Measurements from ENCODE around the gene IQSEC1. TPM values are rescaled to one million over a fixed set of nuclear protein-coding genes. Genes with fewer than 3 reads are reported as not detected.

Gene IQSEC1
- total and polyA plus RNA-seq, 4 experiments from 2014 or later, result 11.9 to 82.0 (median 62.3) TPM

DNA sequence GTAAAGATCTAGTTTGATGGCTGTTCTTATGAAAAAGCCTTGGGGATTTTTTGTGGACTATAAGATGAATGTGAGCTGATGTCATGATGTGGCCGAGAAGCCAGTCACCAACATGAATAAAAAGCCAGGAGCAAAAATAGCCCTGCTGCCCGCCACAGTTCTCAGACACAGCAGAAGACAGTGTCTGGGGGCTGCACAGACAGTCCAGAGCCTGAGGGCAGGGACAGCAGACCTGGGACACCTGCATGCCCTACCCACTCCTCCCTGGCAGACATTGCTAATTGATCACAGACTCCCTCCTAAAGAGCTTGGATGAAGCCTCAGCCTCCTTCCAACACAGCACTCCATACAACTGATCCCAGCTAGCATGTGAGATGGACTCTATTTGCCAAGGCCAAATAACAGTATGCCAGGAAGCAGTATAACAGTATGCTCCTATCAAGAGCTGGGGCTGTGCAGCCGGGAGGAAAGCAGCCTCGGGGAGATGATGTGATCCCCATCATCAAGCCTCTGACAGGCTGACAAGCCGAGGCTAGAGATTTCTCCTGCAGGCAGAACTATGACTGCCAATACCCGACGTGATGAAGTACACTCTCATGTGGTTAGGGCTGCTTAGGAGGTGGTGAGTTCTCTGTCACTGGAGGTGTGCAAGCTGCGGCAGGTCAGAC is 126.4 kb downstream of the IQSEC1 start:
- DNase-seq, result no peak
- Histone ChIP-seq H3K27ac (ENCODE audit: low read depth, low read length) (no peak overlapping the region), H3K4me3 (ENCODE audit: low read length in 2 of 2) (no peak overlapping the region), H3K36me3 (ENCODE audit: insufficient read depth, low read length) (peaks cover 8% of the 10 kb centered on the region), H3K27me3 (ENCODE audit: insufficient read depth, low read length) (no peaks in the 10 kb centered on the region), H3K9me3 (ENCODE audit: control insufficient read depth in 1 of 2, low read length in 2 of 2) (no peaks in the 10 kb centered on the region), H3K4me1 (ENCODE audit: insufficient read depth, low read length) (peaks cover 59% of the 10 kb centered on the region)
- Mint-ChIP-seq H3K27ac (peak overlapping the region in 4 of 7 donors; percentile 53 to 88 (median 78)), H3K27me3 (no peaks in the 10 kb centered on the region), H3K9me3 (no peaks in the 10 kb centered on the region), H3K4me3 (no peak overlapping the region), H3K36me3 (peaks cover 0 to 31% of the 10 kb centered on the region in 2 donors), H3K4me1 (peaks cover 35 to 68% (median 45%) of the 10 kb centered on the region in 4 donors)
- ChIA-PET POLR2A (ENCODE audit: partially characterized antibody) (no interaction called here), CTCF (ENCODE audit: partially characterized antibody) (interaction anchor here (1.5 kb wide), 1 partner anchor 55 kb away, joined by 4 read pairs; no protein-coding TSS in a partner anchor)
- intact Hi-C loops (cut with micrococcal nuclease), result no loop called here

DNA sequence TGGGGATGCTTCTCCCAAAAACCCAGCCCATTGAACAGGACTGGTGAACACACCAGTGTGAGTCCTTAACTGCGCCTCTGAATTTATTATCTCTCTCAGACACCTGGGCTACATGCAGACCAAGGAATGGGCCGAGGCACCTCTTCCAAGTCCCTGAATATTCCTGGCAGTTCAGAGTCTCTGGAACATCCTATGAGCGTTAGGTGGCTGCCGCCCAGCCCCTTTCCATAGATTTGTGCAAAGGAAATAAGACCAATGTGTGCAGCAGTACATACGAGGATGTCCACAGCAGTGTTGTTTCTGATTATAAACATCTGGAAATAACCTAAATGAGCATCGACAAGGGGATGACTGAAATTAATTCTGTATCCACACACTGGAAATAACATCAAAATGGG is 127.0 kb downstream of the IQSEC1 start:
- POLR2A ChIA-PET (ENCODE audit: partially characterized antibody), result no interaction called here
- Histone ChIP-seq H3K36me3 (ENCODE audit: insufficient read depth, low read length) (peaks cover 13% of the 10 kb centered on the region), H3K27ac (ENCODE audit: low read depth, low read length) (no peak overlapping the region), H3K9me3 (ENCODE audit: control insufficient read depth in 1 of 2, low read length in 2 of 2) (no peaks in the 10 kb centered on the region), H3K4me1 (ENCODE audit: insufficient read depth, low read length) (peaks cover 54% of the 10 kb centered on the region), H3K27me3 (ENCODE audit: insufficient read depth, low read length) (no peaks in the 10 kb centered on the region), H3K4me3 (ENCODE audit: low read length in 2 of 2) (no peak overlapping the region)
- H3K27me3 Mint-ChIP-seq, result no peaks in the 10 kb centered on the region
- DNase-seq, result no peak
- H3K36me3 Mint-ChIP-seq, result peaks cover 0 to 28% of the 10 kb centered on the region in 2 donors
- no peaks in the 10 kb centered on the region for H3K9me3 Mint-ChIP-seq
- peaks cover 30 to 62% (median 40%) of the 10 kb centered on the region in 4 donors for H3K4me1 Mint-ChIP-seq
- intact Hi-C loops (cut with micrococcal nuclease), result no loop called here
- CTCF ChIA-PET (ENCODE audit: partially characterized antibody), result interaction anchor here (1.5 kb wide), 1 partner anchor 55 kb away, joined by 4 read pairs; no protein-coding TSS in a partner anchor
- H3K4me3 Mint-ChIP-seq, result no peak overlapping the region
- peak overlapping the region in 5 of 7 donors; percentile 60 to 88 (median 77) for H3K27ac Mint-ChIP-seq

DNA sequence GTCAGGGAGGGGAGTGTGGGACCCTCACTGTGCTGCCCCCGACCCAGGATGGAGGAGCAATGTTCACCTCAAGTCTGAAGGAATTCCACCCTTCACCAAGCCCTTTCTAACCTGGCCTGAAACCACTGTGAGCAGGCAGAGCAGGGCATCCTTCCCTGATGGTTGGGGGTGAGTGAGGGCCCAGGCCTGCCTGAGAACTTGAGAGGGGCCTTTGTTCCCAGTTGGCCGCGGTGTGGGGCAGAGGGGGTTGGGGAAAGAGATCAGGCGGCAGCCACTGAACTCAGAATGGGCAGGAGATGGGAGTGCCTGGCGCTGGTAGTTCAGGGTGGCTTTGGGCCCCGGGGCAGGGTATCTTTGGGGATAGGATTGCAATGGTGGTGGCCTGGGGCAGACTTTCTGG is 128.4 kb downstream of the IQSEC1 start:
- Mint-ChIP-seq H3K27ac (peak overlapping the region in 4 of 7 donors; percentile 6 to 68 (median 39)), H3K4me1 (peaks cover 26 to 52% (median 37%) of the 10 kb centered on the region in 4 donors), H3K4me3 (no peak overlapping the region), H3K9me3 (no peaks in the 10 kb centered on the region), H3K27me3 (no peaks in the 10 kb centered on the region), H3K36me3 (peaks cover 5 to 35% of the 10 kb centered on the region in 2 donors)
- Histone ChIP-seq H3K4me3 (ENCODE audit: low read length in 2 of 2) (no peak overlapping the region), H3K9me3 (ENCODE audit: control insufficient read depth in 1 of 2, low read length in 2 of 2) (no peaks in the 10 kb centered on the region), H3K36me3 (ENCODE audit: insufficient read depth, low read length) (peaks cover 22% of the 10 kb centered on the region), H3K4me1 (ENCODE audit: insufficient read depth, low read length) (peaks cover 40% of the 10 kb centered on the region), H3K27ac (ENCODE audit: low read depth, low read length) (no peak overlapping the region), H3K27me3 (ENCODE audit: insufficient read depth, low read length) (no peaks in the 10 kb centered on the region)
- intact Hi-C loops (cut with micrococcal nuclease), result no loop called here
- ChIA-PET POLR2A (ENCODE audit: partially characterized antibody) (no interaction called here), CTCF (ENCODE audit: partially characterized antibody) (interaction anchor here (0.6 kb wide), 1 partner anchor 200 kb away, joined by 3 read pairs; no protein-coding TSS in a partner anchor)
- no peak for DNase-seq

DNA sequence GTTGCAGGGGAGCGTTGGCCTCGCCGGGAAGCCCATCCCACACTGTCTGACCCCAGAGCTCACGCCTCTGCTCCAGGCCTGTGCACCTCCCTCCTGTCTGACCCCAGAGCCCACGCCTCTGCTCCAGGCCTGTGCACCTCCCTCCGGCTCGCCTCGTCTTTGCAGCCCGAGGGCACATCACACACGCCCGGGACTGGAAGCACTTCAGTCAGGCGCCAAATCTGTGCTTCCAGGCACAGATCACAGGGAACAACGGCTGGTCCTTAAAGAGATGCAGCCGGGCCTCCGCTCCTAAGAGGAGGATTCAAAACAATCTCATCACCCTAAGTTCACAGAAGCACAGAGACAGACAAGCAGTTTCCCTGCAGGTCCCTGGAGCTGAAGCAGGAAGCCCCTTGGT is 128.8 kb downstream of the IQSEC1 start:
- H3K4me3 ChIP-seq (ENCODE audit: low read length in 2 of 2), result no peak overlapping the region
- intact Hi-C loops (cut with micrococcal nuclease), result no loop called here
- peaks cover 10 to 39% of the 10 kb centered on the region in 2 donors for H3K36me3 Mint-ChIP-seq
- CTCF ChIA-PET (ENCODE audit: partially characterized antibody), result interaction anchor here (0.6 kb wide), 1 partner anchor 200 kb away, joined by 3 read pairs; no protein-coding TSS in a partner anchor
- no peaks in the 10 kb centered on the region for H3K9me3 Mint-ChIP-seq
- H3K4me1 ChIP-seq (ENCODE audit: insufficient read depth, low read length), result peaks cover 36% of the 10 kb centered on the region
- no peaks in the 10 kb centered on the region for H3K27me3 Mint-ChIP-seq
- no peaks in the 10 kb centered on the region for H3K9me3 ChIP-seq (ENCODE audit: control insufficient read depth in 1 of 2, low read length in 2 of 2)
- peak overlapping the region in 1 of 7 donors; percentile 19 for H3K27ac Mint-ChIP-seq
- H3K27ac ChIP-seq (ENCODE audit: low read depth, low read length), result no peak overlapping the region
- no peak overlapping the region for H3K4me3 Mint-ChIP-seq
- H3K4me1 Mint-ChIP-seq, result peaks cover 26 to 52% (median 36%) of the 10 kb centered on the region in 4 donors
- POLR2A ChIA-PET (ENCODE audit: partially characterized antibody), result no interaction called here
- no peak for DNase-seq
- peaks cover 27% of the 10 kb centered on the region for H3K36me3 ChIP-seq (ENCODE audit: insufficient read depth, low read length)
- no peaks in the 10 kb centered on the region for H3K27me3 ChIP-seq (ENCODE audit: insufficient read depth, low read length)

DNA sequence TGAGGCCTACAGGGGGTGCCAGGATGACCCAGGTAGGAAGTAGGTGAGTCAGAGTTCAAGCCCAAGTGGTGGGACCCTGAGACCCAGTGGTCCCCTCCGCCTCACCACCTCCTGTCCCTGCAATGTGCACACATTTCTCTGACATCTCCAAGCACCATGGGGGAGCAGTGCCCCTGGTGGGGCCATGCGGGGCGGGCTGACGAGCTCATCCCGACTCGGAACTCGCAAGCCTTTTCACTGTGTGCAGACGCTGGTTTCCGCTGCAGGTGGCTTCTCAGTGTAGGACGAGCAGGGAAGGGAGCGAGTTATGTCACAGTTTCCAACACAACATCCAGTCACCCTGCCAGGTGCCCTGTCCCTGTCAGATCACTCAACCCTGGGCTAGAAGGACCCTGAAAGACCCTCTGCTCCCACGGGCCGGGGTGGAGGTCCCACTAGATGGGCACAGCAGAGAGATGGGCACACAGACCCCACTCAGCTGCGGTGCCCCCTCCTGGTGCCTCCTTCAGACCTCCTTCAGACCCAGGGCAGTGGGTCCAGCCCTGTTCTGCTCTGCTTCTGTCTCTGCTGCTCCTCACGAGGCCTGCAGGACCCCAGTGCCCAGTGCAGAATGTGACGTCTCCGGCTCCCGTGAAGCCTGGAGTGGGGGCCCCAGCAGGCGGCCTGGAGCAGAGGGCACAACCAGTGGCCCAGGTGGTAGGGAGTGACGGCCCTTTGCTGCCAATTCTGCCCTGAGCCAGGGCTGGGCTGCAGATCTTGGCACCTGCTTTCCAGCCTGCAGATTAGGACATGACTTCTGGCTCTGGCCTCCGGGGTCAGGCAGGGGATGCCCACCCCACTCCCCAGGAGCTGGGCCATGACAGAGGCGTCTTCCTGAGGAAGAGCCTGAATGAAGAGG is 129.9 kb downstream of the IQSEC1 start:
- no peaks in the 10 kb centered on the region for H3K27me3 Mint-ChIP-seq
- CTCF ChIA-PET (ENCODE audit: partially characterized antibody), result no interaction called here
- intact Hi-C loops (cut with micrococcal nuclease), result no loop called here
- POLR2A ChIA-PET (ENCODE audit: partially characterized antibody), result interaction anchor here (0.6 kb wide), 1 partner anchor 126 kb away, joined by 3 read pairs; no protein-coding TSS in a partner anchor
- H3K9me3 ChIP-seq (ENCODE audit: control insufficient read depth in 1 of 2, low read length in 2 of 2), result no peaks in the 10 kb centered on the region
- H3K27me3 ChIP-seq (ENCODE audit: insufficient read depth, low read length), result no peaks in the 10 kb centered on the region
- no peak overlapping the region for H3K27ac ChIP-seq (ENCODE audit: low read depth, low read length)
- H3K36me3 Mint-ChIP-seq, result peaks cover 11 to 45% of the 10 kb centered on the region in 2 donors
- peaks cover 26% of the 10 kb centered on the region for H3K4me1 ChIP-seq (ENCODE audit: insufficient read depth, low read length)
- H3K36me3 ChIP-seq (ENCODE audit: insufficient read depth, low read length), result peaks cover 37% of the 10 kb centered on the region
- peaks cover 17 to 43% (median 27%) of the 10 kb centered on the region in 4 donors for H3K4me1 Mint-ChIP-seq
- H3K9me3 Mint-ChIP-seq, result no peaks in the 10 kb centered on the region
- no peak overlapping the region for H3K27ac Mint-ChIP-seq
- no peak overlapping the region for H3K4me3 Mint-ChIP-seq
- DNase-seq, result no peak
- H3K4me3 ChIP-seq (ENCODE audit: low read length in 2 of 2), result no peak overlapping the region

DNA sequence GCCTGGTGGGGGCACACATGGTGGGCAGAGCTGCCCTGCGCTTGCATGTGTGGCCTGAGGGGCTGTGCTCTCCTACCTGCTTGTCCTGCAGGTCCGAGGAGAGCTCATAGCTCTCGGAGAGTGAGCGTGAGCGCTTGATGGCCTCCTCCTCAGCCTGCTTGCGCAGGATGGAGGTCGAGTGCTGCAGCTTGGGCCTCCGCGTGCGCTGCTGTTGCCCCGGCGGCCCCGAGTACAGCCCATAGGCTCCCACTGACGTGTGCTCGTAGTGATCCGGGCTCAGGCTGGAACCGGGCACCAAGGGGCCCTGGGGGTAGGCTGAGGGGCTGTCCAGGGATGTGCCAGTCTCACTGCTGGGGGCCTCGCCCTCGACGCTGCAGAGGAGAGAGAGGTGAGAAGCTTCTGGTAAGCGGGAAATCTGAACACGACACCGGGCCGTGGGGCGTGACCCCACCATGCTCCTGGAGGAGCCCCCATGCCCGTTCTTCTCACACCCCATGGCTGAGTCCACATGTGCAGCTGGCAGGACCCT is 131.7 kb downstream of the IQSEC1 start:
- no peaks in the 10 kb centered on the region for H3K9me3 Mint-ChIP-seq
- no peak overlapping the region for H3K4me3 ChIP-seq (ENCODE audit: low read length in 2 of 2)
- no peak overlapping the region for H3K27ac ChIP-seq (ENCODE audit: low read depth, low read length)
- H3K4me3 Mint-ChIP-seq, result no peak overlapping the region
- H3K27me3 ChIP-seq (ENCODE audit: insufficient read depth, low read length), result no peaks in the 10 kb centered on the region
- ChIA-PET CTCF (ENCODE audit: partially characterized antibody) (no interaction called here), POLR2A (ENCODE audit: partially characterized antibody) (no interaction called here)
- H3K36me3 ChIP-seq (ENCODE audit: insufficient read depth, low read length), result peaks cover 47% of the 10 kb centered on the region
- H3K4me1 ChIP-seq (ENCODE audit: insufficient read depth, low read length), result peaks cover 7% of the 10 kb centered on the region
- intact Hi-C loops (cut with micrococcal nuclease), result no loop called here
- H3K27me3 Mint-ChIP-seq, result no peaks in the 10 kb centered on the region
- H3K9me3 ChIP-seq (ENCODE audit: control insufficient read depth in 1 of 2, low read length in 2 of 2), result no peaks in the 10 kb centered on the region
- no peak overlapping the region for H3K27ac Mint-ChIP-seq
- peaks cover 11 to 52% of the 10 kb centered on the region in 2 donors for H3K36me3 Mint-ChIP-seq
- H3K4me1 Mint-ChIP-seq, result peaks cover 10 to 24% (median 13%) of the 10 kb centered on the region in 4 donors
- DNase-seq, result no peak

DNA sequence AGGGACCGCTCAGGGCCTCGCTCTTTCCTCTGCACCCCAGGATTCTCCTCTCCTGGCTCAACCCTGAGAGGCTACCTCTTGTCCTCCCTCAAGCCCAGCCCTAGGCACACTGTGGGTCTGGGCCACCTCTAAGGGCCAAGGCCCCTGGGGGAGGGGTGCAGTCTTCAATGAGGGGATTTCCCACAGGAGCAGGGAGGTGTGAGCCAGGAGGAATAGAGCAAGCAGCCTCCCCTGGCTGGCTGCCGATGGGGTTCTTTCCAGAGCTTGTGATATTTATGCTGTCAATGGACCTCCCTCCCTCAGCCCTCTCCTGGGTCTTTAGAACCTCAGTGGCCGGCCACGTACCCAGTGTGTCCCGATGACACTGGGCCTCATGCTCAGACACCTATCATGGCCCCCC is 132.4 kb downstream of the IQSEC1 start:
- H3K36me3 Mint-ChIP-seq, result peaks cover 11 to 48% of the 10 kb centered on the region in 2 donors
- H3K27me3 ChIP-seq (ENCODE audit: insufficient read depth, low read length), result no peaks in the 10 kb centered on the region
- no peak overlapping the region for H3K4me3 ChIP-seq (ENCODE audit: low read length in 2 of 2)
- peaks cover under 1% of the 10 kb centered on the region for H3K4me1 ChIP-seq (ENCODE audit: insufficient read depth, low read length)
- H3K9me3 ChIP-seq (ENCODE audit: control insufficient read depth in 1 of 2, low read length in 2 of 2), result no peaks in the 10 kb centered on the region
- H3K36me3 ChIP-seq (ENCODE audit: insufficient read depth, low read length), result peaks cover 53% of the 10 kb centered on the region
- no peaks in the 10 kb centered on the region for H3K27me3 Mint-ChIP-seq
- H3K27ac Mint-ChIP-seq, result peak overlapping the region in 1 of 7 donors; percentile 52
- no peak for DNase-seq
- H3K4me3 Mint-ChIP-seq, result no peak overlapping the region
- no peak overlapping the region for H3K27ac ChIP-seq (ENCODE audit: low read depth, low read length)
- ChIA-PET POLR2A (ENCODE audit: partially characterized antibody) (interaction anchor here (1.0 kb wide), 1 partner anchor 25 kb away, joined by 3 read pairs; no protein-coding TSS in a partner anchor), CTCF (ENCODE audit: partially characterized antibody) (no interaction called here)
- intact Hi-C loops (cut with micrococcal nuclease), result no loop called here
- peaks cover 5 to 17% (median 7%) of the 10 kb centered on the region in 4 donors for H3K4me1 Mint-ChIP-seq
- H3K9me3 Mint-ChIP-seq, result no peaks in the 10 kb centered on the region

Data from CD4-positive, alpha-beta memory T cell (primary cell).